NCI-H510A treated with DMSO at 0.1 percent for 48 hours (cell line): ENCODE data around the gene LIMS3.
"Not testable (repeated sequence)": the region's sequence is repeated elsewhere in the genome, so short reads cannot be mapped to it uniquely, and the experiment has no call there.

ENCODE experiments used
- DNase-seq: peaks from one replicate; lab custom pipeline; 2025; lab: John Stamatoyannopoulos, UW

LIMS3 gene, protein sequence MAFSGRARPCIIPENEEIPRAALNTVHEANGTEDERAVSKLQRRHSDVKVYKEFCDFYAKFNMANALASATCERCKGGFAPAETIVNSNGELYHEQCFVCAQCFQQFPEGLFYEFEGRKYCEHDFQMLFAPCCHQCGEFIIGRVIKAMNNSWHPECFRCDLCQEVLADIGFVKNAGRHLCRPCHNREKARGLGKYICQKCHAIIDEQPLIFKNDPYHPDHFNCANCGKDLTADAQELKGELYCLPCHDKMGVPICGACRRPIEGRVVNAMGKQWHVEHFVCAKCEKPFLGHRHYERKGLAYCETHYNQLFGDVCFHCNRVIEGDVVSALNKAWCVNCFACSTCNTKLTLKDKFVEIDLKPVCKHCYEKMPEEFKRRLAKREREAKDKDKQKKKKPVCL

DNA sequence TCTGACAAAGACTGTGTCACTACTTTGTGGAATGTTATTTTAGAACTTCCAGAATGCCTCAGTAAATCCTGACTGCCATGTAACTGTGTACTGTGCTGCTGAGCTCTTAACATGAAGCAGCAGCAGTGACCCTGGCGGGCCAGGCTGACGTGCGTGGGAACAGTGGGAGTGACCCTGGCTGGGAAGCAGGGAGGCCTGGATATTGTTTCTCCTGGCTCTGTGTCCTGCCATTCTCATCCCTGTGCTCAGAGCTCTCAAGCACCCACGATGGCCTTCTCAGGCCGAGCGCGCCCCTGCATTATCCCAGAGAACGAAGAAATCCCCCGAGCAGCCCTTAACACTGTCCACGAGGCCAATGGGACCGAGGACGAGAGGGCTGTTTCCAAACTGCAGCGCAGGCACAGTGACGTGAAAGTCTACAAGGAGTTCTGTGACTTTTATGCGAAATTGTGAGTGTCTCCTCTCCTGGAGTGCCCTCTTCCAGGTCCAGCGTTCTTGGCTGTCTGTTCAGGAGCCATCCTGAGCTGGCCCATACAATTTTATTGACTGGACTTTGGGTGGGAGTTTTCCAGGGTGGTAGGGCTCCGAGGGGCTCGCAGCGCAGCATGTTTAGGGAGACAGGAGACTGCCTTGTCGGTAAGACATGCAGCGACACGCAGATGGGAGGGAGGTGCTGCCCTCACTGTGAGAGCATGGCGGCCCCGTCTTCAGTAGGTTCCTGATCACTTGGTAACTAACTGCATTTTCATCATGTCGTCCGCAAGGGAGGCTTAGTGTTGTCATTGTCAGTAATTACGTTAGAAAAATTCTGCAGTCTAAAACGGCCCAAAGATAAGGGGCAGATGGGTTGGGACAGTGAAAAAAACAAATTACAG lies at the start of gene LIMS3:
LIMS3 (plus strand) TSS at position 227 of the 875 bp plus-strand sequence; CDS start at position 268, 41 bp downstream.
- DNase-seq, result not testable (repeated sequence)

DNA sequence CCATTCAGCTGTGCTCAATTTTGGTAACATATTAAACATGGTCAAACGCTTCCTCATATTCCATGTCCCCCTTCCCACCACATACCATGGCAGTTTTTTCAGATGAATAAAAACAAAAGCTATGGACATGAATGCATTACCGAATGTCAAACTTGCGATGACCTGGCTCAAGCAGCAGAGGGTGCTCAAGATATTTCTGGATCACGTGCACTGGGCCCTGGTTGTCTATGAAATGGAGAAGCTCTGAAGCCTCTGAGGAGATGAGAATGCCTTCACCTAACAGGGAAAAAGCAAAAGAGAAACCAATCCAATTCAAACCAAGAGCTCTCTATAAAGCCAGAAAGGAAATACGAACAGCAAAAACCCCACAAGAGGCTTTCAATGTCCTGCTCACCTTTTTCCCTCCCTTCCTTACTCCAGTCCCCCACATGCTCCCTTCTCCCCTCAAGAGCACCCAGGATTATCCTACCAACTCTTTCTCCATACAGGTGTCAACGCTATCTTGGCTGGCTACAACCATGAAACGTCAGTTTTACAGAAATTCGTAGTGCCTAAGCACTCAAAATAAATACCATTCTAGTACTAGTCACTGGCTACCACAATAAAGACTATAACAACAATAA lies 27.2 kb upstream of the LIMS3 start:
- DNase-seq, result not testable (repeated sequence)

DNA sequence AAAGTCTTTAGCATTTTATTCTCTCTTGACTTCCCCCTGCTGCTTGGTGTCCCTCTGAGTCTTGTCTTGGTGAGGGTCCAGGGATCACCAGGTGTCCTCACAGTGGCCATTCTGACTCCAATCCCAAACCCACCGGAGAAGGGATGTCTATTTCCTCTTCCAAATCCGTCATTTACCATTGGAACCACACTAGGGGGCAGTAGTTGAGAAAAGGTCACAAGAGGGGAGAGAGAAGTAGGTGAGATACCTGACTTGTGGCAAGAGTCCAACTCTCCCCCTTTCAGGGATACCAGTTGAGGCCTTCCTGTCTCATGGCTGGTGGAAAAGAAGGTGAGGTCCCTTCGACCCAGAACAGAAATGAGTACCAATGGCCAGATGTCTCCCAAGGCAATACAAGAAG lies 21.9 kb upstream of the LIMS3 start:
- DNase-seq, result not testable (repeated sequence)

DNA sequence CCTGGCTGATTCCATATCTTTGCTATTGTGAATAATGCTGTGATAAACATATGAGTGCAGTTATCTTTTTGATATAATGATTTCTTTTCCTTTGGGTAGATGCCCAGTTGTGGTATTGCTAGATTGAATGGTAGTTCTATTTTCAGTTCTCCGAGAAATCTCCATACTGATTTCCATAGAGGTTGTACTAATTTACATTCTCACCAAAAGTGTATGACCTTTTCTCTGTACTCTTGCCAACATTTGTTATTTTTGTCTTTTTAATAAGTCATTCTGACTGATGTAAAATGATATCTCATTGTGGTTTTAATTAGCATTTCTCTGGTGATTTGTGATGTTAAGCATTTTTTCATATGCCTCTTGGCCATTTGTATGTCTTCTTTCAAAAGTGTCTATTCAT lies 16.4 kb upstream of the LIMS3 start:
- not testable (repeated sequence) for DNase-seq

DNA sequence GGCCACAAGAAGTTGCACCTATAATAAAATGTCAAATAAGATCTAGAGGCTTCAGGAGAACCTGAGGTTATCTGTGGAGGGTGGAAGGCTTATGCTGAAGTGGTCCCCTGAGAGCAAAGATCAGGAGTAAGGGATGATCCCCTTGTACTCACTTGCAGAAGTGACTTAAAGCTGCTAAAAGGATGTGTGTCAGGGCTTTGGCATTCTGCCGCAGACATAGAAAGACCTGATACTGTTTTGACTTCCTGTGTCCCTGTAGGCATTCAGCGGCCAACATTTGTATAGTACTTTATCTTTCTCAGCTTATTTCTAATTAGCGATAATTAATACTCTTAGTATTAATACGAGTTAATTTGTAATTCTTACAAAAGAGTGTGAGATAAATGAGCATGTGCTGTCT lies 10.1 kb upstream of the LIMS3 start:
- not testable (repeated sequence) for DNase-seq

DNA sequence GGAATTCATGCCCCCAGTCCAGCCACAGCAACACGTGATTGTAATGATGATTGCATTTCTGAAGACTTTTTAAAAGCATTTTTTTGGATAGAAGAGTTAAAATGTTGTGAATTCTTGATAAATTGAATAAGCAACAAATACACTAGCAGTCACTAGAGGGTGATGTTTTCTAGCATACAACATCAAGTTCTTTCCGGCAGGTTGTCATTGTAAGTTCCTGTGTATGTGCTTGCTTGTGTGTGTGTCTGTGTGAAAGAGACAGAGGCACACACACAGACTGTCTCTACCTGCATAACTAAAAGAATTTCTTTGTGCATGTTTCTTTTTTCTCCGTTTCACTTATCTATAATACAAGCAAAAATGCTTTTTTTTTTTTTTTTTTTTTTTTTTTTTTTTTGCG lies 8.6 kb upstream of the LIMS3 start:
- DNase-seq, result not testable (repeated sequence)

DNA sequence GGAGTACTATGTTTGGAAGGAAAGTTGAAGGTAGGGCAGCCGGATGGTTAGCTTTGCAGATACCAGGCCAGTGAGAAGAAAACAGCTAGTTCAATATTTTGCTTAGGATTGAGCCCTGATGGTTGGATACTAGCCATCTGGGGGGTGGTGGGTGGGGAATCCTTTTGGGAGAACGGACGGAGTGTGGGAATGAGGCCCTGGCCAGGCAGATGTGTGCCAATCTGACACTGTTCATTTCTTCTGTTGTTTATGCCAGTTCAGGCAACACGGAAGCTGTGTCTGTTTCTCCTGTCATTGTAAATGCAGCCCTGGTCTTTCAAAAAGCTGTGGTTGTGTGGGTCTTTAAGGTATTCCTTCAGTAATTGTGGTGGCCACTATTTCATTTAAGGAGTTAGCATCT lies 7.5 kb upstream of the LIMS3 start:
- DNase-seq, result not testable (repeated sequence)

DNA sequence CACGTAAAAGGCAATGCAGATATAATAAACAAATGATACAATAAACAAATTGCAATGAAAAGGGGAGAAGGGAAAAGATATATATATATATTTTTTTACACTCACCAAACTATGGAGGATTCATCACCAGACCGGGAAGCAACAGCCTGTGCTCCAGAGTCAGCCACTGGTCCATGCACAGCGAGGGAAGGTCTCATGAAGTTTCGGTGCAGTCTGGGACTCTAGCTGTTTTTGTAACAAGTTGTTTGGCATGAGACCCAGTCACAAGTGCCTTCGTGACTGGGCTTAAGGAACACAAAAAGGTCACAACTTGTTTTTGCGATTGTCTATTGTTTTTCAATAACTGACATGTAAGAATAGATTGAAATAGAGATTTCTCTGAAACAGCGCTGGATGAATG lies 4.8 kb upstream of the LIMS3 start:
- not testable (repeated sequence) for DNase-seq

DNA sequence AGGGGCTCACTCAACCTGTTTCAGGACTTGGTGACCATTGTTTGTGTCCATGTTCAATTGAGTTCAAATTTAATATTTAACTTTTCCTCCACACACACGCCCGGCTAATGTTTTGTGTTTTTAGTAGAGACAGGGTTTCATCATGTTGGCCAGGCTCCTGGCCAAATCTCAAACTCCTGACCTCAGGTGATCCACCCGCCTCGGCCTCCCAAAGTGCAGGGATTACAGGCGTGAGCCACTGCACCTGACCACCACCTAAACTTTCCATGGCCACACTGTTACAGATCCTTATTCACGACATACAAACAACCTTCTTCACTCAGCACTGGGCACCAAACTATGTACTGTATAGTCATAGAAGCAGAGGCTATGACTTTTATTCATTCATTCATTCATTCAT lies 4.3 kb upstream of the LIMS3 start:
- not testable (repeated sequence) for DNase-seq

DNA sequence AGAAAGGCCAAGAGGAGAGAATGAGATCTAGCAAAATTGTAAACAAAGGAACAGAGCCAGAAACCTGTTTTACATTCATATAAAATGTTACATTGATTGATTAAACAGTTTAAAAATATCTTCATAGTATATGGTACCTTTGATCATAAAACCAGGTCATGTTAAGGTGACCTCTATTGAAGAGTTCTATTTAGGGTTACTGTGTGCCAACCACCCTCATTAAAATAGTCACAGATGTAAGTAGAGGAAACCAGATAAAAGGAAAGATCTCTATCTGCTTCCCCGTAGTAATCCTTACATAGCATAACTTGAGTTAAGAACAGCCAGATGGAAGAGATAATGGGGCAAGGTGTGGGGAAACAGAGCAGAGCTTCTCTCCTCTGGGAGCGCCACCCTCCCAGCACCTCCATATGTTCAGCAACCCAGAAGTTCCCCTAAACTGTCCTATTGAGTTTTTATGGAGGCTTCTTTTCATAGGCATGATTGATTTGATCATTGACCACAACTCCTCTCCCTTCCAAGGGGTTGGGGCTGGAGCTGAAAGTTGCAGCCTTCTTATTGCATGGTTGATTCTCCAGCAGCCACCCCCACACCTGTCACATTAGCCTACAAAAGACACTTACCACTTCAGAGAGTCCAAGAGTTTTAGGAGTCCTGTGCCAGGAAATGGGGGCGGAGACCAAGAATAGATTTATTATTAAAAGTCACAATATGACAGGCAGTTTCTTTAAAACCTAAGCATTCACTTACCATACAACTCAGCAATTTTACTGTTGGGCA lies 3.2 kb upstream of the LIMS3 start:
- not testable (repeated sequence) for DNase-seq

DNA sequence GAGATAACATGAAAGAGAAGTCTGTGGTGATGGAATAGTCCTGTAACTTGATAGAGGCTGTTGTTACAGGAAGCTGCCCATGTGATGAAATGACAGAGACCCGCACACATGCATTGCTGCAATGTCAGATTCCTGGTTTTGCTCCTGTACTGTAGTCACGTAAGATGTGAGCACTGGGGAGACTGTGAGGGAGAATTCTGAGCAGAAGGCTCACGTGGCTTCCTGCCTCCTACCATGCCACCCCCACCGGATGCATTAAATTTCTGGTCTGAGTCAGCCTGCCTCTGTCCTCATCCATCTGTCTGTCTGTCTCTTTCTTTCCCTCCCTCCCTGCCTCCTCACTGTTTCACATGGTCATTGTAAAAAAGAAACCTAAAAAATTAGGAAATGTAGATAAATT lies 2.3 kb upstream of the LIMS3 start:
- DNase-seq, result not testable (repeated sequence)

DNA sequence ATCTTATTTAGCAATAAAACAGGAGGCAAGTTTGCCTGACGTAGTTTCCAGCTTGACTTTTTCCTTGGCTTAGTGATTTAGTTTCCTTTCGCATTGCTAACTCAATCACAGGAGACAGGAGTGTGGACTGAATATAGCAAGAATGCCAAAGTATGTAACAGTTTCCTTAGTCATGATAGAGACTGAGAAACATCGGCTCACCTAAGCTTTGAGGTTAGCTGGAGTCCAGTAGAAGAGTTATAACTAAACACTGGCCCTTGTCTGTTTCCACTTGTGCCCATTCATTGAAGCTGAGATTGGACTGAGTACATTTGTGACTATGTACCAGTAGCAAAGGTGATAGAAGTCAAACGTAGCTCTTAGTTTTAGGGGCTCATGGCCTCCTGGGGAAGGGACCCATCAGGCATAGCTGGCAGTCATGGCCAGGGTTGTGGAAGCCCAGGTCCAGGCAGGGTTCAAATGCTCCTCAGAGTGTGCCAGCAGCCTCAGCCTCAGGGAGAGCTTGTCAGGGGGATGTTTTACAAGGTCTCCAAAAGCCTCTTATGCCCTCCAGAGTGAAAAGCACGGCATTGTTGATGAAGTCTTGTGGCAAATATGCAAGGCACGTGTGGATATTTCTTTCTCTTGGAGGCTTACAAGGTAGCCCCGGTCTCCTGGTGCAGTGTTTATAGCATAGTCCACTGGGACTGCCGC lies 573 bp upstream of the LIMS3 start:
- DNase-seq, result not testable (repeated sequence)

DNA sequence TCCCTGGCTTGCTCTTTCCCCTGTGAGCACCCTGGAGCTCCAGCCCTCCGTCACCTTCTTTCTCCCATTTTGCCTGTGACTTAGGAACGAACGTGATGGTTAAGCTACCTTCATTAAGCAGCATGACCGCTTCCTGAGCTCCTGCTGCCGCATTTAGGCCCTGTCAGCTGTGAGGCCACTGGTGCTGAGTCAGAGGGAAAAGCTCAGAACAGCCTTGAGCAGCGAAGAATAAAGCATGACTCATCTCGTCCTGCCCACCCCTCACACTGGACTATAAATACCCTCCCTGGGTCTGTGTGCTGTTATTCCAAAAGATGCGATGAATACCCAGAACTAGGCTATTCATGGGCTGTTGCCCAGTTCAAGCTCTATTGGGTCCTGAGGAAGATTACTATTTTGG lies 7.3 kb downstream of the LIMS3 start:
- DNase-seq, result not testable (repeated sequence)

DNA sequence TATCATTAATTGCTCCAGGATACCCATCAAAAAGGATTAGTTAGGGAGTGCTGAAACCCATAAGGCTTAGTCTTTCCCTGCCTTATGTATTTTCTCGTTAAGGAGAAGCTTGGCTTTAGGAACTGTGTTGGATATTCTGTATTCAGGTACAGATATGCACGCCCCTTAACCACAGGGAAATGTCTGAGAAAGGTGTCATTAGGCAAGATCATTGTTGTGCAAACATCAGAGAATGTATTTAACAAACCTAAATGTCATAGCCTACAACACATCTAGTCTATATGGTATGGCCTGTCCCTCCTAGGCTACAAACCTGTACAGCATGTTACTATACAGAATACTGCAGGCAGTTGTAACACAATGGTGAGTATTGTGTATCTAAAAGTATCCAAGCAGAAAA lies 10.1 kb downstream of the LIMS3 start:
- not testable (repeated sequence) for DNase-seq

DNA sequence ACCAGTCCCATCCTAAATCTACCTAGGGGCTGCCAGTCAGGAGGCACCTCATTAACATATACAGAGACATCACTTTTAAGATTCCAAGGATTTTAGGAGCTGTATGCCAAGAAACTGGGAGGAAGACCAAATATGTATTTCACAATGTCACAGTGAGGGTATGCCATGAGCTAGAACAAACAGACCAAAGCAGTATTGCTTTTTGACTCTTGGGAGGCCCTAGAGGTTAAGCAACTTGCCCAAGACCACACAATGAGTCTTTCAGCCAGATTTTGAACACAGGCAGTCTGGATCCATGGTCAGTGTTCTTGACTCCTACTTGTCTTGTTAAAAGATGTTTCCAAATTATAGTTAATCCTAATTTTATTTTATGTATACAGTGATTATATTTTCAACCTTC lies 12.3 kb downstream of the LIMS3 start:
- not testable (repeated sequence) for DNase-seq

DNA sequence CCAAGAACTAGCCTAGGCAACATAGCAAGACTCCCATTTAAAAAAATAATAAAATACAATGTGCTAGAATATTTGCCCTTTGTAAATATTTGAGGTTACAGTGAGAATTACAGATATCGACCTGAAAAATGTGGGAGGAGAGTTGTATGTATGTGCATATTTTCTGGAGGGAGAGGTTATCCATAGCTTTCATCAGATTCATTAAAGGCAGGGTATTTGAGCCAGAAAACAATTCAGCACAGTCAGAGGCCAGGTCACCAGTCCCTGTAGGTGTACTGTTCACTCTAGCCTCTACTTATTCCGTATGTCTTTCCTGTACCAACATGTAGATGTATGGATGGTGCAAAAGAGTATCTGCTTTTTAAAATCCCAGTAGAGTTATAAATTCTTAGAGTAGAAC lies 15.4 kb downstream of the LIMS3 start:
- not testable (repeated sequence) for DNase-seq

DNA sequence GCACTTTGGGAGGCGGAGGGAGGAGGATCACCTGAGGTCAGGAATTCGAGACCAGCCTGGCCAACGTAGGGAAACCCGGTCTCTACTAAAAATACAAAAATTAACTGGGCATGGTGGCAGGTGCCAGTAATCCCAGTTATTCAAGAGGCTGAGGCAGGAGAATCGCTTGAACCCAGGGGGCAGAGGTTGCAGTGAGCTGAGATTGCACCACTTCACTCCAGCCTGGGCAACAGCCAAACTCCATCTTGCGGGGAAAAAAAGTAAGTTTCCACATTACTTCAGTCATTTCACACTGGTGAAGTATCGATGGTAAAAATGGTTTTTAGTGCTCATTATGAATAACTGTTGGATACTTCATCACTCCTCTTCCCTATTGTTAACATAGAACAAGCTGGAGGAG lies 16.1 kb downstream of the LIMS3 start:
- DNase-seq, result not testable (repeated sequence)

DNA sequence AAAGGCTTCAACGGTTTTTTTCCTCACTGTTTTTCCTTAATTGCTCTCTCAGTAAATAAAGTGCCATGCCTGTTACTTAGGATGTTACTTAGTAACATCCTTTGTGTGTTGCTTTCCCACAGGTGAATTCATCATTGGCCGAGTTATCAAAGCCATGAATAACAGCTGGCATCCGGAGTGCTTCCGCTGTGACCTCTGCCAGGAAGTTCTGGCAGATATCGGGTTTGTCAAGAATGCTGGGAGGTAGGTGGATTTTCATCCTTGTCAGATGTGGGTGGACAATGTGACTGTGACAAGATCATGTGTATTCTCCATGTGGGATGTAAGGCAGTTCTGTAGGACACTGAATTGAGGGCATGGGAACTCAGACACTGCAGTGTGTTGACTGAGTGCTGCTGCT lies 17.3 kb downstream of the LIMS3 start:
- not testable (repeated sequence) for DNase-seq

DNA sequence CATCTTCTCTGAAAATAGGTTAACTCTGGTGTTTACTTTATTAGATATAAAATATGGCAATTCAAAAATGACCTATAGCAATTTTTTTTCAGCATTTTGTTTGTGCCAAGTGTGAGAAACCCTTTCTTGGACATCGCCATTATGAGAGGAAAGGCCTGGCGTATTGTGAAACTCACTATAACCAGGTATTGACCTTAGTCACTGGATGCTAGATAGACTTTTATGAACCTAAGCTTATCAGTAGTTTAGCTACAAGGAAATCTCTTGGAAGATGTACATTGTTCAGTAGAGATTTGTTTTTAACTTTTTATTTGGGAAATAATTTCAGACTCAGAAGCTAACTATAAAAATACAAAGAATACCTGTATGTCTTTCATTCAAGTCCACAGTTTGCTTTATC lies 21.7 kb downstream of the LIMS3 start:
- not testable (repeated sequence) for DNase-seq

DNA sequence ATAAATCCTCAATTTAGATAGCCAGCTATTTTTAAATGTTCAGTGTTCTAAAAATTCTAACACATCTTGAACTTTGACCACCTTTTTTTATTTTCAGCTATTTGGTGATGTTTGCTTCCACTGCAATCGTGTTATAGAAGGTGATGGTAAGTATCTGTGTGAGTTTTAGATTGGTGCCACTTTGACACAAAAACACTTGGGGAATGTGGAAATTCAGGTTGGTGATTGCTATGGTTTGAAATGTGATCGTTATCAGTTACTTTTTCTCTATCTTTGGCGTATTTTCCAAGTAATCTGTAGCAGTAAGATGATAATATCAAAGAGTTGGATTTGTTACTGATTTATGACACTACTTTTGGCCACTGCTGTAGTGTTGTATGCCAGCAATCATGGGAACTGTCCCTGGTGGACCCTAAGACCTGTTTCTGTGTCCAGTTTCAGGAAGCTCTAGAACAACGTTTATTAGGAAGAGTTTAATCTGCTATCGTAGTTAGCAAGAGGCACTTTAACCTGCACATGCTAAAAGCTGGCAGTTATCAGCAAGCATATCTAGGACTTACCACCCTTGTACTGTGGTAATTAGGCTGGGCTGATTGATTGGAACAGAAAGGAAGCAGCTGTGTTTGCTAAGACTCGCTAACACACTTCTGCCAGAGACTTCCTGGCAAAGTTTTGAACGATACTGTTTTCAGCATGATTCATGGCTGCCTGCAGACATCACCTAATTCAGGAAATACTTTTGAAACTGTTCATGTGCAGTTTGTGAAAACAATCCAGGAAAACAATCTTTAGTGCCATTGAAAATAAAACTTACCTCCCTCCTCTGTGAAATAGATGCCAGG lies 23.3 kb downstream of the LIMS3 start:
- not testable (repeated sequence) for DNase-seq
